ENCODE results near the gene DIAPH3. TPM values are rescaled to one million over a fixed set of nuclear protein-coding genes. Genes with fewer than 3 reads are reported as not detected.

DIAPH3 gene
- total and polyA plus RNA-seq, 2 experiments from 2014 or later = 2.9 to 5.2 TPM

DNA sequence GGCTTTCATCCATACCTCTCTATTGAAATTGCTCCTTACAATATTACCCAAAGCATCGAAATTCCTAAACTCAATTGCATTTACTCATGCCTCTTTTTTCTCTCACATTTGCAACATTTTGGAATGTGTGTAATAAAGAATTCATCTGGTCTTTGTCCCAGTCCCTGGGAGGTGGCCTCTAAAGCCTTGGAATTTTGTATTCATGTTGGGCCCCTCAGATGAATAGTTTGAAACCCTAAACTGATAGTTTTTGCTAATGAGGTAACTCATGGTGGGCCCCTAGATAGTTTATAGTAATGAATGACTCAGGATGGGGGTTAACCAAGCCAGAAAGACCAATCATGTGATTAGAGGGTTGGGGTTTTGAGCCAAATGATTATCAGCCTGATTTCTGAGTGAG lies 490.4 kb downstream of the DIAPH3 start:
- H3K4me1 ChIP-seq (ENCODE audit: low read depth) = peaks cover 18% of the 10 kb centered on the region
- peak in 1 of 2 donors; percentile 56 for DNase-seq (ENCODE audit: low read depth in 1 of 2, low spot score in 1 of 2)

DNA sequence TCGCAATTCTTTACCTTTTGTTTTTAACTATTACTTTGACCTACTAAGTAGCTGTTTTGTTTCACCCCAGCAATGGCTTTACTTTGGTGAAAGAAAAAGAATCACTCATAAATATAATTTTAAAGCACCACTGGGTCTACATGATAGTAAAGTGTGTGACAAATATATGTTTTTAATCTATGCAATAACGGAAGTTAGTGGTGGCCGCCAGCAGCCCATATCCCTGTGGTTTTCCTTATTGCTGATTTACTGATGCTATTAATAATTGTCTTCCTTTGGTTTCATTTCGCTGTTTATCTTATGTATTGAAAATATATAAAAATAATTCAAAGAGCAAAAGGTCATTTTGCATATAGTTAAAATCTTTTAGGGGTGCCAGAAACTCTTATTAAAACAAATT lies 491.3 kb downstream of the DIAPH3 start:
- no peak for DNase-seq (ENCODE audit: low read depth in 1 of 2, low spot score in 1 of 2)
- H3K27me3 ChIP-seq = no peaks in the 10 kb centered on the region
- H3K9me3 ChIP-seq (ENCODE audit: low read depth) = no peaks in the 10 kb centered on the region
- H3K27ac ChIP-seq = no peak overlapping the region
- H3K4me3 ChIP-seq = no peak overlapping the region
- H3K4me1 ChIP-seq (ENCODE audit: low read depth) = peaks cover 9% of the 10 kb centered on the region
- no peaks in the 10 kb centered on the region for H3K36me3 ChIP-seq
- TF ChIP-seq, protein P1, sequence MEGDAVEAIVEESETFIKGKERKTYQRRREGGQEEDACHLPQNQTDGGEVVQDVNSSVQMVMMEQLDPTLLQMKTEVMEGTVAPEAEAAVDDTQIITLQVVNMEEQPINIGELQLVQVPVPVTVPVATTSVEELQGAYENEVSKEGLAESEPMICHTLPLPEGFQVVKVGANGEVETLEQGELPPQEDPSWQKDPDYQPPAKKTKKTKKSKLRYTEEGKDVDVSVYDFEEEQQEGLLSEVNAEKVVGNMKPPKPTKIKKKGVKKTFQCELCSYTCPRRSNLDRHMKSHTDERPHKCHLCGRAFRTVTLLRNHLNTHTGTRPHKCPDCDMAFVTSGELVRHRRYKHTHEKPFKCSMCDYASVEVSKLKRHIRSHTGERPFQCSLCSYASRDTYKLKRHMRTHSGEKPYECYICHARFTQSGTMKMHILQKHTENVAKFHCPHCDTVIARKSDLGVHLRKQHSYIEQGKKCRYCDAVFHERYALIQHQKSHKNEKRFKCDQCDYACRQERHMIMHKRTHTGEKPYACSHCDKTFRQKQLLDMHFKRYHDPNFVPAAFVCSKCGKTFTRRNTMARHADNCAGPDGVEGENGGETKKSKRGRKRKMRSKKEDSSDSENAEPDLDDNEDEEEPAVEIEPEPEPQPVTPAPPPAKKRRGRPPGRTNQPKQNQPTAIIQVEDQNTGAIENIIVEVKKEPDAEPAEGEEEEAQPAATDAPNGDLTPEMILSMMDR (IDR thresholded peaks at IDR 0.05; ENCODE audit: low read depth, low read length) = no peak

More for the DNA sequence above, 490.4 kb downstream of the DIAPH3 start:
- no peak overlapping the region for H3K4me3 ChIP-seq
- TF ChIP-seq, protein P1 (IDR thresholded peaks at IDR 0.05; ENCODE audit: low read depth, low read length) = no peak
- H3K27me3 ChIP-seq = no peaks in the 10 kb centered on the region
- no peaks in the 10 kb centered on the region for H3K9me3 ChIP-seq (ENCODE audit: low read depth)
- no peaks in the 10 kb centered on the region for H3K36me3 ChIP-seq
- H3K27ac ChIP-seq = no peak overlapping the region

GRCh38 chr13:59671881-59672280 lies 491.8 kb downstream of the DIAPH3 start:
- H3K9me3 ChIP-seq (ENCODE audit: low read depth) = no peaks in the 10 kb centered on the region
- H3K27me3 ChIP-seq = no peaks in the 10 kb centered on the region
- H3K36me3 ChIP-seq = no peaks in the 10 kb centered on the region
- TF ChIP-seq, protein P1 (IDR thresholded peaks at IDR 0.05; ENCODE audit: low read depth, low read length) = no peak
- H3K4me3 ChIP-seq = no peak overlapping the region
- H3K4me1 ChIP-seq (ENCODE audit: low read depth) = peaks cover 10% of the 10 kb centered on the region
- peak in 1 of 2 donors; percentile 22 for DNase-seq (ENCODE audit: low read depth in 1 of 2, low spot score in 1 of 2)
- no peak overlapping the region for H3K27ac ChIP-seq

- DNase-seq (ENCODE audit: low read depth in 1 of 2, low spot score in 1 of 2) = peak in 1 of 2 donors; percentile 58
- Histone ChIP-seq H3K9me3 (ENCODE audit: low read depth) (no peaks in the 10 kb centered on the region), H3K4me1 (ENCODE audit: low read depth) (peaks cover 22% of the 10 kb centered on the region), H3K36me3 (no peaks in the 10 kb centered on the region), H3K27me3 (no peaks in the 10 kb centered on the region), H3K4me3 (no peak overlapping the region), H3K27ac (no peak overlapping the region)
- TF ChIP-seq, protein P1 (IDR thresholded peaks at IDR 0.05; ENCODE audit: low read depth, low read length) = no peak
These were observed 497.2 kb downstream of the DIAPH3 start for GRCh38 chr13:59666504-59666903.

DNA sequence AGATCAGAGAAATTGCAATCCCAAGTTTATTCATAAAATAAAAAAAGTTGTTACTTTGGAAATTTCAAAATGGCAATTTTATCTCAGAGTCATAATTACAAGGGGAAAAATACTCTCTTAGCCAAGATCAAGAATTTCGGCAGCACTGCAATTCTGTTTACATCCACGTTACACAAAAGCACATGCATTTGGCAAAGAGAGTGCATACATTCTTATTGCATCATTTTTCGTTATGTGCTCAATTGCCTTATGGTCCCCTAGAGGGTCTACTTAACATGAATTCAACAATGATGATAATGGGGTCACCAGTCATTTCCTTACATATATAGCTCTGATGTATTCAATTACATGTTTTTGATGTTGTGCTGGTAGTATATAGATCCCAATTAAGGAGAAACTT lies 498.0 kb downstream of the DIAPH3 start:
- H3K27ac ChIP-seq = no peak overlapping the region
- H3K4me3 ChIP-seq = no peak overlapping the region
- TF ChIP-seq, protein P1 (IDR thresholded peaks at IDR 0.05; ENCODE audit: low read depth, low read length) = no peak
- H3K36me3 ChIP-seq = no peaks in the 10 kb centered on the region
- peak in 1 of 2 donors; percentile 69 for DNase-seq (ENCODE audit: low read depth in 1 of 2, low spot score in 1 of 2)
- peaks cover 19% of the 10 kb centered on the region for H3K4me1 ChIP-seq (ENCODE audit: low read depth)
- no peaks in the 10 kb centered on the region for H3K27me3 ChIP-seq
- no peaks in the 10 kb centered on the region for H3K9me3 ChIP-seq (ENCODE audit: low read depth)

DNA sequence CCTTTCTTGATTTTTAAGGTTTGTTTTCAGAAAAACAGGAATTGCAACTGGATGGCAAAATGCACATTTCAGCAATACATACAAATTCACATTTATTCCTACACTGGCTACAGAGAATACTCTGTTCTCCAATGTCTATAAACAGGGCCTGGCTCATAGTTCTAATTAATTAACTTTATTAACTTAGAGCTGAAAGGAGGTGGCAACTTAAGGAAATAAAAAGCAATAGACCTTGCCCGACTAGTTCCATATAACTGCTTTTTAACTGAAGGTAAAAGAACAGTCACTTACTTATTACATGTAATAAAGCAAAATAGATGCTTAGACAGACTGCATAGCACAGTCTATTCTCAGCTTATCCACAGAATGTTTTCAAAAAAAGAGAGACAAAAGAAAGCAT lies 498.5 kb downstream of the DIAPH3 start:
- TF ChIP-seq, protein P1 (IDR thresholded peaks at IDR 0.05; ENCODE audit: low read depth, low read length) = no peak
- peaks cover 19% of the 10 kb centered on the region for H3K4me1 ChIP-seq (ENCODE audit: low read depth)
- H3K27ac ChIP-seq = no peak overlapping the region

More for the DNA sequence above, 498.5 kb downstream of the DIAPH3 start:
- H3K27me3 ChIP-seq = no peaks in the 10 kb centered on the region
- H3K36me3 ChIP-seq = no peaks in the 10 kb centered on the region
- no peaks in the 10 kb centered on the region for H3K9me3 ChIP-seq (ENCODE audit: low read depth)
- no peak overlapping the region for H3K4me3 ChIP-seq
- DNase-seq (ENCODE audit: low read depth in 1 of 2, low spot score in 1 of 2) = no peak

Data from cardiac muscle cell (in vitro differentiated cells and primary cell).